Activated CD8-positive, alpha-beta T cell treated with anti-CD3 and anti-CD28 coated beads for 36 hours (primary cell): Measurements from ENCODE around the gene KATNB1. TPM values are rescaled to one million over a fixed set of nuclear protein-coding genes. Genes with fewer than 3 reads are reported as not detected.

Experiments used
- ATAC-seq: fragments of 200-7000 bp; cut with Tn5 transposase; one replicate; pipeline ENCODE4 v1.10.0; 2021; ENCODE audit warnings: mild to moderate bottlenecking, moderate library complexity
- CTCF ChIA-PET: fragments of 350-600 bp; sonication (Branson Sonifier 250); formaldehyde crosslinking; loops from one replicate; lab custom pipeline; 2021; ENCODE audit warnings: antibody characterized with exemption; lab: Charles Lee
- POLR2A ChIA-PET: fragments of 350-600 bp; sonication (Branson Sonifier 250); formaldehyde crosslinking; loops from one replicate; lab custom pipeline; 2021; ENCODE audit warnings: antibody characterized with exemption; lab: Charles Lee
- DNase-seq: peaks from one replicate; pipeline ENCODE4 v3.0.0-alpha.2; 2020
- H3K27ac Mint-ChIP-seq: one replicate; pipeline ENCODE4 v1.8.0; 2021; ENCODE audit warnings: mild to moderate bottlenecking, mixed read lengths
- H3K27me3 Mint-ChIP-seq: one replicate; pipeline ENCODE4 v1.8.0; 2021; ENCODE audit warnings: mixed read lengths
- H3K36me3 Mint-ChIP-seq: one replicate; pipeline ENCODE4 v1.8.0; 2021; ENCODE audit warnings: low read depth, mixed read lengths
- H3K4me1 Mint-ChIP-seq: one replicate; pipeline ENCODE4 v1.8.0; 2021; ENCODE audit warnings: low read depth, mixed read lengths
- H3K4me3 Mint-ChIP-seq: one replicate; pipeline ENCODE4 v1.8.0; 2021; ENCODE audit warnings: mild to moderate bottlenecking, moderate library complexity, mixed read lengths
- H3K9me3 Mint-ChIP-seq: one replicate; pipeline ENCODE4 v1.8.0; 2021; ENCODE audit warnings: mixed read lengths
- intact Hi-C: fragments of 100-400 bp; cut with micrococcal nuclease; formaldehyde crosslinking; loops from one replicate; pipeline ENCODE4 v1.10.0; 2022
- total RNA-seq, 2 experiments: library from RNA; stranded (reverse); gene quantifications; one replicate each; pipeline ENCODE4 v1.2.3, GENCODE V29; 2021
- TF ChIP-seq, protein P1 (sequence below): fragments of 200-600 bp; IDR thresholded peaks from one replicate; pipeline ENCODE4 v1.8.0; 2022; ENCODE audit warnings: antibody characterized with exemption, mild to moderate bottlenecking

Gene KATNB1
- total RNA-seq, 2 experiments from 2014 or later = 35.1 to 39.6 TPM

DNA sequence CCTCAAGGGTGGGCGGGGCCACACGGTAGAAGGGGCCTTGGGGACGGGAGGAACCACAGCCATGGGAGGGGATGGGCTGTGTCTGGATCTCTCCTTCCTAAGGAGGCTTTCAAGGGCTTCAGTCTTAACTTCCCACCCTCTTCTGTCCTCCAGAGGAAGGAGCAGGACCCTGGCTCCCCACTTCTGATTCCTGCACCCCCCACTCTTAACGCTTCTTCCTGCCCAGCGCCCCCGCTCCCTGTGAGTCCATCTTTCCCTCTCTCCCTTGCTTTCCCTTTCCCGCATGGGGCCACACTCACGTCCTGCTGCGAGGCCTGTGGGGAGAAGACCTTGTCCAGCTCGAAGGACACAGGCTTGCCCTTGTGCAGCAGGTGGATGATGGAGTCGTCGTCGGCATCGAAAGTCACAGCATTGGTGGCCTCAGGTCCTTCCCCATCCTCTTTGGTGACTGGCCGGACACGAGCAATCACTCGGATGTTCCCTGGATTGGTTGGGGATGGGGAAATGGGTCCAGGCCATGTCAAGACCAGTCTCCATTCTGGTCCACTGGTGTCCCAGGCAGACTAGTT, 29.7 kb downstream of the KATNB1 start:
- ChIA-PET POLR2A (no interaction called here), CTCF (no interaction called here)
- Mint-ChIP-seq H3K36me3 (no peaks in the 10 kb centered on the region), H3K27me3 (no peaks in the 10 kb centered on the region), H3K27ac (no peak overlapping the region), H3K9me3 (no peaks in the 10 kb centered on the region), H3K4me1 (no peaks in the 10 kb centered on the region), H3K4me3 (no peak overlapping the region)
- intact Hi-C loops = no loop called here
- TF ChIP-seq, protein P1, sequence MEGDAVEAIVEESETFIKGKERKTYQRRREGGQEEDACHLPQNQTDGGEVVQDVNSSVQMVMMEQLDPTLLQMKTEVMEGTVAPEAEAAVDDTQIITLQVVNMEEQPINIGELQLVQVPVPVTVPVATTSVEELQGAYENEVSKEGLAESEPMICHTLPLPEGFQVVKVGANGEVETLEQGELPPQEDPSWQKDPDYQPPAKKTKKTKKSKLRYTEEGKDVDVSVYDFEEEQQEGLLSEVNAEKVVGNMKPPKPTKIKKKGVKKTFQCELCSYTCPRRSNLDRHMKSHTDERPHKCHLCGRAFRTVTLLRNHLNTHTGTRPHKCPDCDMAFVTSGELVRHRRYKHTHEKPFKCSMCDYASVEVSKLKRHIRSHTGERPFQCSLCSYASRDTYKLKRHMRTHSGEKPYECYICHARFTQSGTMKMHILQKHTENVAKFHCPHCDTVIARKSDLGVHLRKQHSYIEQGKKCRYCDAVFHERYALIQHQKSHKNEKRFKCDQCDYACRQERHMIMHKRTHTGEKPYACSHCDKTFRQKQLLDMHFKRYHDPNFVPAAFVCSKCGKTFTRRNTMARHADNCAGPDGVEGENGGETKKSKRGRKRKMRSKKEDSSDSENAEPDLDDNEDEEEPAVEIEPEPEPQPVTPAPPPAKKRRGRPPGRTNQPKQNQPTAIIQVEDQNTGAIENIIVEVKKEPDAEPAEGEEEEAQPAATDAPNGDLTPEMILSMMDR = no peak
- ATAC-seq (no peak), DNase-seq (no peak)

DNA sequence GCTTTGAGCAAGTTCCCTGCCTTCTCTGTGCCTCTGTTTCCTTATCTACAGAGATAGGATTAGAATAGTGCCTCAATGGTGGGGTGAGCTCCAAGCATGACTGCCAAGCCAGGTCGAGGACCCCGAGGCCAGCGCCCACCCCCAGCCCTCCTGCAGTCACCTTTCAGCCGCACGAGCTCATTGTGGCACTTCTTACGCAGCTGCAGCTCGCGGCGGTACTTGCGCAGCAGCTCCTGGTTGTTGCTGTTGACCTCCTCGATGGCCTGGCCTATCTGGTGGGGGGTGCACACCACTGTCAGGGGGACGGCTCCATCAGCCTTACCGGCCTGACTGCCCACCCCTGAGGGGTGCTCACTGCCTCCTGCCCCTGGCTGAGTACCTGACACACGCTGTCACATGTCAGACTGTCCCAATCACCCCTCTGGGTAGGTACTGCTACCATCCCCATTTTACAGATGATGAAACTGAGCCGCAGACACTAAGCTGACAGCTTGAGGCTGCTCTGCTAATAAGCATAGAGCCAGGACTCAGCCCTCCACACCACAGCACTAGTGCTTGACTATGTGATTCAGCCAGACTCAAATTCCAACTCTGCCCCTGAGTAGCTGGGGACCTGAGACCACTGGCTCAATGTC, 31.3 kb downstream of the KATNB1 start:
- ATAC-seq = no peak
- CTCF ChIA-PET = interaction anchor here (0.6 to 1.5 kb wide), 2 partner anchors 9 to 190 kb away, joined by 3 to 9 read pairs; no protein-coding TSS in a partner anchor
- Mint-ChIP-seq H3K9me3 (no peaks in the 10 kb centered on the region), H3K27me3 (no peaks in the 10 kb centered on the region), H3K27ac (no peak overlapping the region), H3K4me1 (no peaks in the 10 kb centered on the region), H3K36me3 (no peaks in the 10 kb centered on the region), H3K4me3 (no peak overlapping the region)
- intact Hi-C loops = no loop called here
- POLR2A ChIA-PET = interaction anchor here (1.4 kb wide), 1 partner anchor 22 kb away, joined by 5 read pairs; no protein-coding TSS in a partner anchor
- TF ChIP-seq, protein P1 = no peak
- no peak for DNase-seq

DNA sequence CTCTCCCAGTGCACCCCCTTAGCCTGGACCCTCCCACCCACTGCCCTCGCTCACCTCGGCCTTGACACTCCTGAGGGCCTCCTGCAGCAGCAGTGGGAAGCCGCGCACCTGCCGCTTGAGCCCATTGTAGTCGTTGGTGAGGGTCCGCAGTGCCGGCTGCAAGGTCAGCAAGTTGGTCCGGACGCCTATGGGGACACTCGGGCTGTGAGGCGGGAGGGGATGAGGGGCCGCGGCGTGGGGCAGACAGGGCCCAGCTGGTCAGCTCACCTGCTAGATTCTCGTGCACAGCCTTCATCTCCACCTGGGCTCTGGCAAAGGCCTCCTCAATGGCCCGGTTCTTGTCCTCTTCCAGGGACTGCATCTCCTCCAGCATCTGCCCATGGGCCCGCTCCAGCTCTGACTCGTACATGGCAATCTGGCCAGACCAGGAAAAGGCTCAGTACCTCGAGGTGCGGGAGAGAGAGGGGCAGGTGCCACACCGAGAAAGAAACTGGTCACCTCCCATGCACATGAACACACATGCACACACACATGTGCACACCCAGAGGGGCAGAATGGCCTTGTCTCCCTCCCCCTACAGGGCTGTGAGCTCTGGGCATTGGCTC, 34.1 kb downstream of the KATNB1 start:
- H3K27me3 Mint-ChIP-seq = no peaks in the 10 kb centered on the region
- CTCF ChIA-PET = interaction anchor here (1.3 to 3.1 kb wide), 2 partner anchors 8 to 12 kb away, joined by 3 to 13 read pairs; no protein-coding TSS in a partner anchor
- TF ChIP-seq, protein P1 = no peak
- H3K9me3 Mint-ChIP-seq = no peaks in the 10 kb centered on the region
- DNase-seq = no peak
- intact Hi-C loops = no loop called here
- H3K27ac Mint-ChIP-seq = no peak overlapping the region
- no peak for ATAC-seq
- H3K4me3 Mint-ChIP-seq = no peak overlapping the region
- POLR2A ChIA-PET = no interaction called here
- H3K4me1 Mint-ChIP-seq = no peaks in the 10 kb centered on the region
- no peaks in the 10 kb centered on the region for H3K36me3 Mint-ChIP-seq

DNA sequence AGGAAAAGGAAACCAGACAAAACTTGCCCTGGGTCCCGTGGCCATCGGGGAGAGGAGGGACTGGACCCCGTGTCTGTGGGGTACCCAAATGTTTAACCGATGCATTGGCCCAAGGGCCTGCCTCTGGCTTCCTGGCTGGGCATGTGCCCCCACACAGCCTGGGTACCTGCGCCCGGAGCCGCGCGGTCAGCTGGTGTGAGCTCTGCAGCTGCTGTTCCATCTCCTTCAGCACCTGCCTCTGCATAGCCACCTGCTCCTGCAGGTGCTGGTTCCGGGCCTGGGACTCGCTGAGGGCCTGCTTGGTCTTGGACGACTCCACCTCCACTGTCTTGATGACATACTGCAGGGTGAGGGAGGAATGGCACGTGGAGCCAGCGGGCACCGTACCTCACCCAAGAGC, 34.8 kb downstream of the KATNB1 start:
- DNase-seq = no peak
- CTCF ChIA-PET = interaction anchor here (3.1 kb wide), 1 partner anchor 13 kb away, joined by 13 read pairs; no protein-coding TSS in a partner anchor
- POLR2A ChIA-PET = no interaction called here
- Mint-ChIP-seq H3K27ac (no peak overlapping the region), H3K4me1 (no peaks in the 10 kb centered on the region), H3K9me3 (no peaks in the 10 kb centered on the region), H3K27me3 (no peaks in the 10 kb centered on the region), H3K36me3 (no peaks in the 10 kb centered on the region), H3K4me3 (no peak overlapping the region)
- TF ChIP-seq, protein P1 = no peak
- ATAC-seq = no peak
- intact Hi-C loops = no loop called here
